ENCODE data around the gene DMRTA2.

DMRTA2 gene

DNA sequence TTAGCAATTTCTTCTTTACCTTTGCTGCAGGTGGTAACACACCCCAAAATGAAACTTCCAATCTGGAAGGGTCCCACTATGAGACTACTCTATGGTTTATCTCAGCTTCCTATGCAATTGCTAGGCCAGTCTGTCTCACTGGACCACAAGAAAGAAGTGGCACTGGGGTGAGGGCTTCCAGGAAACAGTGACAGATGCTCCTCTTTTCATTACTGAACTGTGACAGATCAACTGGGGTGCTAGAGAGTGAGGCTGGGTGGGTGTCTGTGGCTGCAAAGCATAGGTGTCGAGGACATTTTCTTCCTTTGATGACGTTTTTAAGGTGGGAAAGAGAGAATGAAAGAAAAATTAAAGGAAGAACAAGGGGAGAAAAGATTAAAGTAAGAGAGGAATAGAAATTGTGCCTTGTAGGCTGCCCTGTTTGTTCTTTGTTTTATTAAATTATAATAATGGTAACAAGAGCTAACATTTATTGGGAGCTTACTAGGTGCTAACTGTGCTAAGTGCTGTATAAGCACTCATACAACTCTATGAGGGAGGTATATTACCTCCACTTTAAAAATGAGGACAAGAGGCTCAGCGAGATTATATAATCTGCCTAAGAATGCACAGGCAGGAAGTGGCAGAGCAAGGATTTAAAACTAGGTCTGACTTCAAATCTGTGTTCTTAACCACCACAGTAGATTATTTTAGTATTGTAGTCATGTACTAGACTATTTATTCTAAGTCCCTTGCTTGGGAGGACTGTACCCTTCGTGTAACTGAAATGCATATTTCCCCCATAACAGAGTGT is 27.8 kb upstream of the DMRTA2 start:
- TF ChIP-seq CTCF (conservative IDR thresholded peaks at IDR 0.05), result no peak
- no peak overlapping the region for H3K27ac ChIP-seq

DNA sequence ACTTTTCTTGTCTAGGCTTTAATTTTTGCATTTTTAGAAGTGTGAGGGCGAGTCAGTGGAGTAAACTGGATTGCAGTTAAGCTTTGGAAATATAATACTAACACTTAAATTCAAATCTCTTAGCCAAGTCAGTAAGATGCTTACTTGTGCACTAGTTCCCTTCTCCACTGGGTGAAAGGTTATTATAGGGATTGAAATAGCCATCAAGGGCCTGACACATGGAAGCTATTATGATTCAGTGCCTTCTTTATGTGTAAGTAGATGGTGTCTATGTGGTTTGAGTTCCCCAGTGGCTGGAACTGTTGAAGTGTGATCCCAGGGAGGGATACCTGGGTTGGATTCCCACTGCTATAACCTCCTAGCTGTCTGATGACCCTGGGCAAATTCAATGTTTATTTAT is 24.7 kb upstream of the DMRTA2 start:
- no peak for TF ChIP-seq CTCF (conservative IDR thresholded peaks at IDR 0.05)
- no peak overlapping the region for H3K27ac ChIP-seq

GRCh38 chr1:50441183-50441582 is 17.9 kb upstream of the DMRTA2 start:
- no peak for TF ChIP-seq CTCF (conservative IDR thresholded peaks at IDR 0.05)
- H3K27ac ChIP-seq, result no peak overlapping the region

- TF ChIP-seq CTCF (conservative IDR thresholded peaks at IDR 0.05), result no peak
Measured at GRCh38 chr1:50438945-50439344, 15.7 kb upstream of the DMRTA2 start.

GRCh38 chr1:50436489-50436888 is 13.2 kb upstream of the DMRTA2 start:
- no peak for TF ChIP-seq CTCF (conservative IDR thresholded peaks at IDR 0.05)
- H3K27ac ChIP-seq, result no peak overlapping the region

More at GRCh38 chr1:50438945-50439344, 15.7 kb upstream of the DMRTA2 start:
- no peak overlapping the region for H3K27ac ChIP-seq

- no peak for TF ChIP-seq CTCF (conservative IDR thresholded peaks at IDR 0.05)
- H3K27ac ChIP-seq, result no peak overlapping the region
Measured at GRCh38 chr1:50430010-50430405, 6.8 kb upstream of the DMRTA2 start.

GRCh38 chr1:50427818-50428779 is 4.9 kb upstream of the DMRTA2 start:
- TF ChIP-seq CTCF (conservative IDR thresholded peaks at IDR 0.05), result no peak
- no peak overlapping the region for H3K27ac ChIP-seq
